ENCODE data around the gene PPARA.

GRCh38 chr22:46162771-46163556 is 12.6 kb downstream of the PPARA start:
- no peak for TF ChIP-seq MXI1 (IDR thresholded peaks at IDR 0.05; ENCODE audit: borderline replicate concordance, low read depth, low read length)
- no peak for TF ChIP-seq CTCF (conservative IDR thresholded peaks at IDR 0.05; ENCODE audit: low read depth, low read length)
- no peak for TF ChIP-seq POLR2A (IDR thresholded peaks at IDR 0.05; ENCODE audit: low read depth, low read length)
- no peak for TF ChIP-seq RFX5 (IDR thresholded peaks at IDR 0.05; ENCODE audit: low read depth, low read length)
- no peak for TF ChIP-seq MAZ (IDR thresholded peaks at IDR 0.05; ENCODE audit: borderline replicate concordance, low read depth, low read length)
- TF ChIP-seq, protein P1, sequence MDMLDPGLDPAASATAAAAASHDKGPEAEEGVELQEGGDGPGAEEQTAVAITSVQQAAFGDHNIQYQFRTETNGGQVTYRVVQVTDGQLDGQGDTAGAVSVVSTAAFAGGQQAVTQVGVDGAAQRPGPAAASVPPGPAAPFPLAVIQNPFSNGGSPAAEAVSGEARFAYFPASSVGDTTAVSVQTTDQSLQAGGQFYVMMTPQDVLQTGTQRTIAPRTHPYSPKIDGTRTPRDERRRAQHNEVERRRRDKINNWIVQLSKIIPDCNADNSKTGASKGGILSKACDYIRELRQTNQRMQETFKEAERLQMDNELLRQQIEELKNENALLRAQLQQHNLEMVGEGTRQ (IDR thresholded peaks at IDR 0.05; ENCODE audit: low read depth, low read length) = no peak
- TF ChIP-seq FOS (IDR thresholded peaks at IDR 0.05; ENCODE audit: low read depth, low read length) = no peak
- no peak for TF ChIP-seq NFE2L2 (IDR thresholded peaks at IDR 0.05; ENCODE audit: low read depth, low read length)
- no peak for TF ChIP-seq MAFK (IDR thresholded peaks at IDR 0.05; ENCODE audit: low read depth, low read length)
- no peak for TF ChIP-seq RCOR1 (IDR thresholded peaks at IDR 0.05; ENCODE audit: insufficient replicate concordance, low read length)
- TF ChIP-seq CEBPB (IDR thresholded peaks at IDR 0.05; ENCODE audit: low read depth, low read length) = no peak
- TF ChIP-seq CHD1 (IDR thresholded peaks at IDR 0.05; ENCODE audit: low read depth, low read length) = no peak
- no peak for TF ChIP-seq RAD21 (IDR thresholded peaks at IDR 0.05; ENCODE audit: low read length)
- no peak for TF ChIP-seq BHLHE40 (IDR thresholded peaks at IDR 0.05; ENCODE audit: low read depth, low read length)

Measured in IMR-90 (cell line).